SK-N-MC (cell line): ENCODE results near the gene IGFL1.

Experiments used
- EZH2 ChIP-seq: fragments of 200-600 bp; sonication (generic); IDR thresholded peaks from one replicate; pipeline ENCODE4 v1.6.1; 2017; ENCODE audit warnings: antibody characterized with exemption
- POLR2AphosphoS5 ChIP-seq: IDR thresholded peaks from 2 replicates; pipeline ENCODE4 v1.6.1; 2012; ENCODE audit warnings: mild to moderate bottlenecking, low read depth, low read length, borderline replicate concordance

GRCh38 chr19:46217476-46217875, 12.1 kb upstream of the IGFL1 start:
- TF ChIP-seq POLR2AphosphoS5 = no peak
- TF ChIP-seq EZH2 = no peak
